GM21529 (cell line): ENCODE measurements around the gene MCTP1.
"Not testable (repeated sequence)": the region's sequence is repeated elsewhere in the genome, so short reads cannot be mapped to it uniquely, and the experiment has no call there.

Source experiments
- ATAC-seq: cut with Tn5 transposase; IDR thresholded peaks from one replicate; pipeline ENCODE4 v1.9.1; 2021; ENCODE audit not compliant: unreplicated experiment

MCTP1 gene

DNA sequence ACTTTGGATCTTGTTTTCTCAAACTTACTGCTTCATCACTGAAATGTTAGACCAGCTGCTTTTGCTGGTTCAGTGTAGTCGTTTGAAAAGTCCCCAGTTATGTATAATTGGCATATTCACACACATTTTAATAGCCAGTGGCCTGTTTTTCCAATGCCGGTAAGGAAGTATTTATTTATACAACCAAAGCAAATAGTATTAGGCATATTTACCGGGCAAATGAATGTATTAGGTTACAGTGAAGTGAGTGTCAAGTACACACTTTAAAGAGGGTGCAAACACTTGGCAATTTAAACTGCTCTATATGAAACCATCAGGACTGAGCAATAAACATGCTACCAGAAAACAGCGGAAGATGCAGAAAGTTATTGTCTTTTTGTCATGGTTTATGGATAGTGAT lies 242.9 kb downstream of the MCTP1 start:
- ATAC-seq: no peak

DNA sequence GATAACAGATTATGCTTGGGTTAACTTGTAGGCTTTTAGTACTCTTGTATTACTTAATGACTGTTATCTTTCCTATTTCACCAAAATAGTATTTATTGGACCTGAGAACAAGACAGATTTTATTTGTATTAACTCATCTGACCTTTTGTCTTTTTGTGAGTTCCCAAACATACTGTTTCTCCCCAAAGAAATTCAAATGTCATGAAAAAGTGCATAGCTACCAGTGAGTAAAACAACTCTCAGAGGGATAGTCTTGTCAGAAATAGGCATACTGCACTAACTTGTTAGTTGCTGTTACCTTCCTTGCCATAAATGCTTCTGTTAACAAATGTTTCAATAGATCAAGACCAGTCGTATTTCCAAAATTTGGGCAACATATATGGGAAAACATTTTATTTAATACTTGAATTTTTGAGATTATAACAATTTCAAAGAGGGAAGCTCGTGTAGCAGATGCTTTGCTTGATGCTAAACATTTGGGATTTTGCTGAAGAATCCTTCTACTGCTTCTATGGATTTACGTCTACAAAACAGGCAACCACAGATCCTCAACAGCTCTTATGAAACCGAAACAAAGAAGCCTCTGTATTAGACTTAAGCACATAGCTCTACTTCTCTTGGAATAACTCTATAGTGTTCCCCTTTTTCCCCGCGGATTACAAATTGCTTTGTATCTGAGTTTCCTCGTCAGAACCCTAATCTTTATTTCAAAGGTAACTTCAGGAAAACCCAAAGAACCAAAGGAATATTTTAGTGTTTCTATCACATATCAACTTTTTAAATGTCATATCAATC lies 248.8 kb downstream of the MCTP1 start:
- ATAC-seq: no peak

DNA sequence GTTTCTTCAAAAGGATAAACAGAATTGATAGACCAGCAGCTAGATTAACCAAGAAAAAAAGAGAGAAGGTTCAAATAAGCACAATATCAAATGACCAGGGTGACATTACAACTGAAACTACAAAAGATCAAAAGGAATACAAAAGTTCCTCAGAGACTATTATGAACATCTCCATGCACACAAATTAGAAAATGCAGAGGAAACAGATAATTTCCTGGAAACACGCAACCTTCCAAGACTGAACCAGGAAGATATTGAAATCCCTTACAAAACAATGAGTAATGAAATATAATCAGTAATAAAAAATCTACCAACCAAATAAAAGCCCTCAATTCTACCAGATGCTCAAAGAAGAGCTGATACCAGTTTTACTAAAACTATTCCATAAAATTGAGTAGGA lies 252.1 kb downstream of the MCTP1 start:
- ATAC-seq: no peak

DNA sequence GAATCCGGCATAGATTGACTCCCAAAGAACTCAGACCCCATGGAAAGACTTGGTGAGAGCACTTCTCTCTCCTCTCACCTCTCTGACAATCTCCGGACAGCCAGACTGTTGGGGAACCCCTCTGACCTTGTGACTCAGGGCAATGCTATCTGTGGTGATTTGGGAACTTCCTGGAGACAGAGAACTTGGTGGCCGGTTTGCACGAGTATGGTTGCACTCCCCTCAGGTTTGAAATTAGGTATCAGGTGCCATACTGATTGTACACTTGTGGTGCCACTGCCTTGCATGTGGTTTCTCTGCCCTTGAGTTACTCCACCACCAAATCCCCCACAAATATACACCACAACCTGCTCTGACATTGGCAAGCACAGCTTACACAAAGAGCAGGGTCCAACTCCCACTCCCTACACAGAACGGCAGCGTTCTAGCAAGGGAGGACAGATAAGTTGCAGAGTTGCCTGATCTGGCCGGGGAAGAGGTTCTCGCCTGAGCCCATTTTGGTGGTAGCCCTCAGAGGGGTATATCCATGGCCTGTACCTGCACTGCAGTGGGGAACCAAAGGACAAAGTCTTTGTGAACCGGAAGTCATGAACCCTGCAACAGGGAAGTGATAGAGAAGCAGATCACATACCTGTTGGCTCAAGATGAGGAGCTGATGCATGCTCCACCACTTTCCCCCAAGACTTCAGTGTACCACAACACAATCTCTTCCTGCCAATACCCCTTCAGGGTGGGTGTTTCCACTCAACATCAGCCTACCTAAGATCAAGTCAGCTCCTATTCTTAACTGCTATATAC lies 255.1 kb downstream of the MCTP1 start:
- no peak for ATAC-seq

DNA sequence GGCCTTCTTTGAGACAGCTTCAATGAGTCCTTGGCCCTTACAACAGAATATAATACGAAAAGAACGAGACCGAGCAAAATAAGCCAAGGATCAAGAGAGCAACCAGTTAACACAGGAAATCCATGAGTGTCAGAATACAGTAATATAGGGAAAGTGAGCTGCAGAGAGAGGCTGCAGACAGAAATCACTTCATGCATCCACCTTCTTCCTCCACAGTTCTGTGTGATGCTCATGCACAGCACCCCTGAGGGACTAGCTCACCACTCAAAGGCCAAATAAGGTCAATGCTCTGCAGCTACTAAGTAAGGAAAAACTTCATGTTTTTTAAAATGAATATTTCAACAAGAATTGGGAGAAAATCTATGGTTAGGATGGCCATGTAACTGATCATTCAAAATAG lies 257.1 kb downstream of the MCTP1 start:
- peak; percentile 39 for ATAC-seq

DNA sequence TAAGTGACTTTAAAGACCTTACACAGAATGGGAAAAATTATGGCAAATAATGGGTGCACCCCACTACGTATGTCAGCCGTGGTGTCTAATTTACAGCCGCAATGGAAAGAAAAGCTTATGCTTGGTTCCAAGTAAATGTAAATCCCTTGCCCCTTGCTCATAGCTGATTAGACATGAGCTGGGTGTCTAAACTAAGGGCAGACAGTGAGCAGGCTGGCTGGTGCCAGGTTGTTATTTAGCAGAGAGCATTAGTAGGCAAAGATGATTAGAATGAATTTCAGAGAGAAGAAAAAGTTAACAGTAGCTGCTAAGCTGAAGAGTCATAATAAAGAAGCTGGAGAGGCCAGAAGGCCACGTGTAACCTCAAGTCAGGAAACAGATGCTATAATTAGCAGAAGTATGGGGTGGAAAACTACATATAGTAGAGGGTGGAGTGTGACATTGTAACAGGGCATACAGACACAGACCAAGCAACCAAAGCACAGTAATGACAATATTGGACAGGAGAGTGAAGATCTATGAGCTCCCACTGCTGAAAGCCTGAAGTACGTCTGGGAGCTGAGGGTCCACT lies 257.7 kb downstream of the MCTP1 start:
- peak; percentile 35 for ATAC-seq

DNA sequence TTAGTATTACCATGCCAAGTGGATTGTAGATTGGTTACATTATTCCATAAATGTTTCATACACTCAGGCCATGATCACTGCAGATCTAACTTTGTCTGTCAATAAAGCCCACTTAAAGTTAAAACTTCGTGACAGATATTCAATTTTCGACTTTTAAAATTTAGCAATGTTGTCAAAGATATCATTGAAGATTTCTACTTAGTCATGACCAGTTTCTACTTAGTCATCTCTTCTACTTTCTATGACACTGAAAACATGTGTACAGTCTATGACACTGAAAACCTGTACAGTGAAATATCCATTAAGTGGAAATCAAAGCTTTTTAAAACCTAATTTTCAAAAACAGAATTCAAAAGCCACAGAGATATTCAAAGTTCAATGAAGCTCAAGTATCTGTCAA lies 258.2 kb downstream of the MCTP1 start:
- ATAC-seq: no peak

DNA sequence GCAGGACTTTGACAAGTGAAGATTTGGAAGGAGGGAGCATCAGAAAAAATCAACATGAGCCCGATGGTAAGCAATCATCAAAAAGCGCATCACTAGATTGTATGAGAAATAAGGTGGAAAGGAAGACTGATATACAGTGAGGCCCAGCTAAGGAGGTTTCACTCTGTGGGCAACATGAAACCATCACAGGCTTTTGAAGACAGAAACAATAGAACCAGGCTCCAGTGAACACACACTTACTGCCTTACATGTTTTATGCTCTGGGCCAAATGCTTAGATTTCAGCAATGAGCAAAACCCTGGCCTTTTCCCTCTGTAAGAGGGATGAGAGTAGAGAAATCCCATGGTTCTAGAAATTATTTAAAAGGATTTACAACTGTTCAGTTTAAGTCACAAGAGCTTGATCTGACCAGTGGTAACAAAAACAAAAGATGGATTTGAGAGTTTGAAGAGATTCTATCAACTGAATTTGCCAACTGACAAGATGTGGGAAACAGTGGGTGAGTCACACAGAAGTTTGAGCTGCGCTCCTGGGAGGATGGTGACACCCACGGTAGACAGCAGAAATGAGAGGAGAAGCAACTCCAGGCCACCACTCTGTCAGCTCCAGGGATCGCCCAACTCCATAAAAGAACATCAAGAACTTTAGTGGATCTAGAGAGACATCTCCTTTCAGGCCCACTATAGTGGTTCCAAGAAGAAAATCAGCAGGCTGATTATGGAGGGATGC lies 261.8 kb downstream of the MCTP1 start:
- peak; percentile 63 for ATAC-seq

DNA sequence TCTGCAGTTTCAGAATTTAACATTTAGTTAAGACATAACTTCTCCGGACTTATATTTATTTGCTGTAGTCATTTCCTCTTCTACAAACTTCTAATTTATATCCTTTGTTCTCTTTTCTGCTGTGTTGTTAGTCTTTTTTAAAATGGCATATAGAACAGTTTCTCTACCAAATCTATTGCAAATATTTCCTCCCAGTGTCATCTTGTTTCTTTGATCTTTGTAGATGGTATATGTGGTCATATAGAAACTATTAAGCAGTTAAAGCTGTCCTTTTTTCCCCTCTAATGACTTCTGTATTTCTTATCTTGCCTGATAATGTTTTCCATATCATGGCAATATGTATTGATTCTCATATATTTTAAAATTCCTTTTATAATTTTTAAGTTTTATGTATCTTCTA lies 264.5 kb downstream of the MCTP1 start:
- no peak for ATAC-seq

DNA sequence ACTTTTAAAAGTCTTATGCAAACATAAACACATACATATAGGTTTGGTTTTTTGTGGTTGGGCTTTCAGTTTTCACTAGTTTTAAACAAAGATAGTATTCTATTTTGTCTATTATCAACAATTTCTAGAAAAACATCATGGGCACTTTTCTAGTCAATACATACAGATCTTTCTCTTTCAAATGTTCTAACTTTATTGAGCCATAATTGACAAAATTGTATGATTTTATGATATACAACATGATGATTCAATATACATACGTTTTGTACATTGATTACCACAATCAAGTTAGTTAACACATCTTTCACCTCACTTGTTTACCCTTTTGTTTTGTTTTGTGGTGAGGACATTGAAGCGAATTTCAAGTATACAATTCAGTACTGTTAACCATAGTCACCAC lies 265.9 kb downstream of the MCTP1 start:
- ATAC-seq: no peak

DNA sequence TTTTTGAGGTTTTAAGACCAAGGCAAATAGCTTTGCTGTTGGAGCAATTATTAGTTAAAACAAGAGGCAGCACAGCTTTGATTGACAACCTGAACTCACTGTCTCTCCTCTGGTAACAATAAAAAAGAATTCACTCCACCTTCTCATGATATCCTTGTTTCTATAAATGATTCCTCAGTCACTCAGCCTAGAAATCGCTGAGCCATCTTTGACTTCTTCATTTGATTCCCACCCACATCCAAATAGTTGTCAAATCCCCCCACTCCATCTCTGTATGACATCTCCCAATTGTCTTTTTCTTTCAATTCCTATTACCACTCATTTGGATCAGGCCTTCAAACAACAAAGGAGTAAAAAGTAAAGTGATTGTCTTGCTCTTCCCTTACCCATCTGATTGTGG lies 266.4 kb downstream of the MCTP1 start:
- no peak for ATAC-seq

DNA sequence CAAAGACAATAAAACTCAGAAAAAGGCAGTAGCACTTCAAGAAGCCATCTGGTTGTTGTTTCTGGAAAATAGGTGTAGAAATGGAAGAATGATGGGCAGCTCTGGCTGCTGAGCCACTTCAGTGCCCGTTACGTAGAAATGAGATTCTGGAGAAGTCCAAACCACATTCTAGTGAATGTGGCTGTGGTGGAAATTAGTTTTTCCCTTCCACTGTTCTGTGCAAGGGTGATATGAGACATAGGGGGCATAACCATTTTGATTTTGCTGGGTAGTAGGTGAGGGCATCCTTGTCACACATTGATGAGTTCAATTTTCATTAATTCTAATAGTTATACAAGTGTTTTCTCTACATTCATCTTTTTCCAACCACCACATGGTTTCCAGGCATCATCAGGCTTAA lies 275.1 kb downstream of the MCTP1 start:
- ATAC-seq: no peak

DNA sequence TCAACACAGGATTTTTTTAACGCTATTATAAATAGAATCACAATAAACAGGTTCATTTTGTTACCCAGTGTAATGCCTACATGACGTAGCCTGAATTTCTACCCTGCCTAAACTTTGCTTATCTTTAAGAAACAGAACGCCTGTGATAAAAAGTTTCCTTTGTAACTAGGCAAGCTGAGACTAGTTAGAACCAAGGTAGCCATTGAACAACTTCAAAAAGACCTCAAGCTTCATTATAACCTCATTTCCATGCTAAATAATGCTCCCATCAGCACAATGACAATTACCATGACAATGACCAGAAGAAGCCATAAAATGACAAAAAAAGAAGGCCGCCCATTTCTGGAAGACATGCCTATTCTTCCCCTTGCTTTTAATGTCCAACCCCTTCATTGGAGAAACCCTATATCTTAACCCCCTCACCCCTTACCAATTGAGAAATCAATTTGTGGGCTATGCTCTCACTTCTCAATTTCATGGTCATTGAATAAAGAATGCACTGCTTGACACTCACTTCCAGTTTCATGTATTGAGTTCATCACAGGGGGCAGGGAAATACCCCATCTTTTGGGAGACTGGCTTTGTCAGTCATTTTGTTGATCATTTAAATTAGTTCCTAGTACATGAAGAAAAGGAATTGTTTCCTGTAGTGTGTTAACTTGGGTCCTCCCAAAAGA lies 276.8 kb downstream of the MCTP1 start:
- ATAC-seq: peak; percentile 64

DNA sequence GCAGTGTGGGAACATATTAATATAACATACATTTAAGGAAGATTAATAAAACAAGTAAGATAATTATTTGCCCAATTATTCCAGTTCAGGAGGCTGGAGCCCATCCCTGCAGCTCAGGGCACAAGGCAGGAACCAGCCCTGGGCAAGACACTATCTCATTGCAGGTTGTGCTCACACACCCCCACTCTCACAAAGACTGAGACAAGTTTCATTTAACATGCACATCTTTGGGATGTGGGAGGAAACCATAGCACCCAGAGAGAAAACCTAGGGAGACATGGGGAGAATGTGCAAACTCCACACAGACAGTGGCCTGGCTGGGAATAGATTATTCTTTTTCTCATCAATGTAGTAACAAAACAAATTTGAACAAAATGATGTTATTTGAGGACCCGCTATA lies 279.1 kb downstream of the MCTP1 start:
- no peak for ATAC-seq

DNA sequence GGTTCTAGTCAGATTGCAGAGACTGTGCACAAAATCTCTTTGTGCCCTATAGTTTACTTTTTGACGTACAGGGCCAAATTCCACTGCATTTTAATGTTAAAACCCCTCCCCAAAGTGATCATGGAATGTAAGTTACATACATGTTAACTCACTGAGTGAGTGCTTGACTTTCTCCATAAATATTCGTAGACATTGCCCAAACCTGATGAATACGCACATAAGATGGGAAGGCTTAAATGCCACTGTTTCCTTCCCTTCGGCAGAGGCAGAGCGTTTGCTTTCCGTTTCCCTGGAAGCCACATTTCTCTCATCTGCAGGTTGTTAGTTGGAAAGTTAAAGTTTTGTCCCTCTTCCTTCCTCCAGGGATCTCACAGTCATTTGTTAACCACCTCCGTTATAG lies 286.2 kb downstream of the MCTP1 start:
- ATAC-seq: no peak

DNA sequence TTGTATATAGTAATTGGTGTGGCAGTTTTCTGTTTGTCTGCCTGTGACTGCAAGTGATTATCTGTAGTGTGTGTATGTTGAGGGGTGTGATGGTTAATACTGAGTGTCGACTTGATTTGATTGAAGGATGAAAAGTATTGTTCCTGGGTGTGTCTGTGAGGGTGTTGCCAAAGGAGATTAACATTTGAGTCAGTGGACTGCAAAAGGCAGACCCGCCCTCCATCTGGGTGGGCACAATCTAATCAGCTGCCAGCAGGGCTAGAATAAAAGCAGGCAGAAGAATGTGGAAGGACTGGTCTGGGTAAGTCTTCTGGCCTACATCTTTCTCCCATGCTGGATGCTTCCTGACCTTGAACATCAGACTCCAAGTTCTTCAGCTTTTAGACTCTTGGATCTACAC lies 290.4 kb downstream of the MCTP1 start:
- ATAC-seq: not testable (repeated sequence)

DNA sequence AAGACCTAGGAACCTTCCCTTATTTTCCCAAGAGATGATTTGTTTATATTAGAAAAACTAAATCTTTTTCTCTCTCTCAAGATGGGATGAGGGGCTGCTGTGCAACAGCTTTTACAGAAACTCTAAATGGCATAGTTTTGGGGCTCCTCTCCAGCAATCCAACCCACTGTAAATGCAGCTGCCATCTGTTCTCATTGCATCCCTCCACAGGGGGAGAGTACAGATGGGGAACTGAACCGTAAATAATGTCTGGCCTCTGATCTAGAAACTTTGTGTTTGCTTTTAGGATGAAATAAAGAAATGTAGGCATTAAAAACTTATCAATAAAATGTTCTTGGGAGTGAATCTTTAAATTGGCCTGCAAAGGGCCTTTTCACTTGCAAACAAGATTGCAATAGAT lies 291.4 kb downstream of the MCTP1 start:
- ATAC-seq: no peak

DNA sequence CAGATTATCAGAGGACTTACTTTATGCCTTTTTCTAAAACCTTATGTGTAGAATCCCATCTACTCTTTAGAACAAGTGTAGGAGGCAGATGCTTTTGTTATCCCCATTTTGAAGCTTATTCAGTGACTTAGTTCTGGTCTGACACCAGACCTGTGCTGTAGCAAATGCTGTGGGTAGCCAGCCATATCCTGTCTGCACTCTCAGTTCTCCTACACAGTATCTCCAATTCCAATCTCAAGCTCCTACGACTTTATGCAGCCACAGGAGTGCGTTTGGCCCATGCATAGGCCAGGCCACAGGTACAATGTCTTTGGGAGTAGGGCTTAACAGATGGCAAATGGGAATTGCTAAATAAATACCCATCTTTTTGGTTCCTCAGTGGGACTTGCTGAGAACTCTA lies 292.6 kb downstream of the MCTP1 start:
- ATAC-seq: no peak

DNA sequence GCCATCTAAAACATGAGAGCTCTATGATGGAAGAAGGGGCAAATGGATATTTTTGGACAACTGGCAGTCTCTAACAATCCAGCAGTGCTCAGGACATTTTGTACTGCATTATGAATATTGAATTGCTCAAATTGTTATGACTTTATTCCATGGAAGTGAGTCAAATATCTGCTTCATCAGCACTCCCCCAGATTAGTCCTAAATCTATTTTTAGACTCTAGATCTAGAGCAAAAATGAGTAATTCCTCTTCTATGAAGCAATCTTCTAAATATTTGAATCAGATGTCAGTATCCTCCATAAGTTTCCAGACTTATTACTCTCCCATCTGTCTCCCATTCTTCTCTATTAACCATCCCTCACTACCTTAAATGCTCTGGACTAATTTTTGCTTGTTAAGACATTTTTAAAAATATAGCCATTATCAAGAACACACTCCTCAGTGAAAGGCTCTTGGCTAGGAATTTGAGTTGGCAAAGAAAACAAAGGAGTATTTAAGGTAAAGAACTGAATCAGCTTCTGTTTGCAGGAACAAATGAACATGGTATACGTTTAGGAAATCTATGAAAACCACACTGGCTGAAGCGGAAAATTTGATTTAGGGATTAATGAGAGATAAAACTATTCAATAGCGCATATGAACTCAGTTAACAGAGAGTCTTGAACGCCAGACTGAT lies 300.9 kb downstream of the MCTP1 start:
- no peak for ATAC-seq

DNA sequence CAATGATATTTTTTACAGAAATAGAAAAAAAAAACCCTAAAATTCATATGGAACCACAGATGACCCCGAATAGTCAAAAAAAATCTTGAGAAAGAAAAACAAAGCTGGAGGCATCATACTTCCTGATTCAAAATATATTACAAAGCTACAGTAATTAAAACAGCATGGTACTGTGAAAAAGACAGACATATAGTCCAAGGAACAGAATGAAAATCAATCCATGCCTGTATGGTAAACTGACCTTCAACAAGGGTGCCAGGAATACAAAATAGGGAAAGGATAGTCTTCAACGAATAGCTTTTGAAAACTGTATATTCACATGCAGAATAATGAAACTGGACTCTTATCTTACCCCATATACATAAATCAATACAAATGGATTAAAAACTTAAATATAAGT lies 307.5 kb downstream of the MCTP1 start:
- no peak for ATAC-seq
